NCI-H2107 treated with DMSO at 0.1 percent for 48 hours (cell line): ENCODE results near the gene ASPRV1.
A peak's percentile ranks its signal among the peaks of the same experiment; 100 is the strongest.

ENCODE experiments used
- DNase-seq: peaks from one replicate; lab custom pipeline; 2025; ENCODE audit not compliant: unreplicated experiment; lab: John Stamatoyannopoulos, UW

The ASPRV1 gene

GRCh38 chr2:69943843-69944525, 17.4 kb downstream of the ASPRV1 start:
- DNase-seq = no peak

- peak; percentile 7 for DNase-seq
These were observed 18.2 kb downstream of the ASPRV1 start for GRCh38 chr2:69943000-69943842.

- no peak for DNase-seq
These were observed 20.7 kb downstream of the ASPRV1 start for GRCh38 chr2:69940691-69941090.

- no peak for DNase-seq
These were observed 21.7 kb downstream of the ASPRV1 start for GRCh38 chr2:69939722-69940121.

- DNase-seq = no peak
These were observed 23.5 kb downstream of the ASPRV1 start for GRCh38 chr2:69937968-69938367.

- no peak for DNase-seq
These were observed 24.5 kb downstream of the ASPRV1 start for GRCh38 chr2:69936906-69937305.

- DNase-seq = no peak
These were observed 26.4 kb downstream of the ASPRV1 start for GRCh38 chr2:69935011-69935410.

- DNase-seq = no peak
These were observed 26.9 kb downstream of the ASPRV1 start for GRCh38 chr2:69934614-69934908.

GRCh38 chr2:69933839-69934613, 27.4 kb downstream of the ASPRV1 start:
- no peak for DNase-seq

- DNase-seq = no peak
These were observed 28.1 kb downstream of the ASPRV1 start for GRCh38 chr2:69933254-69933828.

- no peak for DNase-seq
These were observed 28.9 kb downstream of the ASPRV1 start for GRCh38 chr2:69932596-69932922.

GRCh38 chr2:69931832-69932595, 29.4 kb downstream of the ASPRV1 start:
- DNase-seq = no peak

- no peak for DNase-seq
These were observed 34.4 kb downstream of the ASPRV1 start for GRCh38 chr2:69926849-69927515.

GRCh38 chr2:69923116-69923515, 38.3 kb downstream of the ASPRV1 start:
- DNase-seq = no peak

- DNase-seq = no peak
These were observed 43.0 kb downstream of the ASPRV1 start for GRCh38 chr2:69918401-69918800.

- no peak for DNase-seq
These were observed 43.6 kb downstream of the ASPRV1 start for GRCh38 chr2:69917852-69918251.

GRCh38 chr2:69916106-69916505, 45.3 kb downstream of the ASPRV1 start:
- DNase-seq = no peak

GRCh38 chr2:69914950-69915945, 46.2 kb downstream of the ASPRV1 start, which contains the start of gene MXD1:
Gene MXD1 (plus strand): TSS chr2:69915109. CDS start chr2:69915331, 222 bp downstream.
- DNase-seq = no peak
